HuH-7 (cell line): ENCODE measurements around the gene TBCK.

ENCODE experiments used
- DNase-seq: peaks from one replicate; pipeline ENCODE4 v3.0.0; 2011; ENCODE audit warnings: low spot score

TBCK gene

DNA sequence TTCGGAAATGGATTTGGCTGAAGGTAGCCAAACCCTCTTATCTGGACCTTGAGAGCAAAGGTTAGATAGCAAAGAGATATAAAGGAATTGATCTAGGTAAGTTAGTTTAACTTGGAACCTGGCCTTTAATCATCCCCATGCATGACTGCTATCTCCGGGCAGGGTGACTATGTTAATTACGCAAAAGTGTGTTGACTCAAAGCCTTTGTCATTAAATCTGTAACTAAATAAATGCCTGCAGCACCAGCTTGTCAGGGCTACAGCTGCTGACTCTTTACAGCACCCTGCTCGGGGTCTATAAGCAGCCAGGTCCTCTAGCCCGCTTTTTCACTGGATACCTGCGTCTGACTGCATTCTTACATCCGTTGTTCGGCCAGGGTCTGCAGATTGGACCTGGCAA lies 201.7 kb downstream of the TBCK start:
- no peak for DNase-seq

DNA sequence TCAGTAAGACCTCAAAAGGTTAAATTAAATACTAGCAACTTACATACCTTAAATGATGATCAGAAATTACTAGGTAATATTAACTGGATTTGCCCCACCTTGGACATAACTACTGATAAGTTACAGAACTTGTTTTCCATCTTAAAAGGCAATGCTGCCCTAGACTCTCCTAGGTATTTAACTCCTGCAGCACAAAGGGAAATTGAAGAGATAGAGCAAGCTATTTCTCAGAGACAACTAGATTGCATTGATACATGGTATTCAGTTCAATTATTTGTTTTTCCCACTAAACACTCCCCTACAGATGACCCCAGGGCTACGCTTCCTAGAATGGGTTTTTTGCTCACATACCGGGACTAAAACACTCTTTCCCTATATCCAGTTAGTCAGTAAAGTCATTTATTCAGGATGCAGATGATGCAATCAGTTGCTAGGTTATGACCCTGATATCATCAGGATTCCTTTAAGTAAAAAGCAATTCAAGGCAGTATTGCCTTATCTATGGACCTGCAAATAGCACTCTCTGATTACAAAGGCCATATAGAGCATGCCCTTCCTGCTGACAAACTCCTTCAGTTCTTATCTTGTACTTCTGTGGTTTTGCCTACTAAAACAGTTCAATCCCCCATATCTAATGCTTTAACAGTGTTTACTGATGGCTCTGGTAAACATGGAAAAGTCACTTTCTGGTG lies 204.1 kb downstream of the TBCK start:
- DNase-seq = peak; percentile 12

DNA sequence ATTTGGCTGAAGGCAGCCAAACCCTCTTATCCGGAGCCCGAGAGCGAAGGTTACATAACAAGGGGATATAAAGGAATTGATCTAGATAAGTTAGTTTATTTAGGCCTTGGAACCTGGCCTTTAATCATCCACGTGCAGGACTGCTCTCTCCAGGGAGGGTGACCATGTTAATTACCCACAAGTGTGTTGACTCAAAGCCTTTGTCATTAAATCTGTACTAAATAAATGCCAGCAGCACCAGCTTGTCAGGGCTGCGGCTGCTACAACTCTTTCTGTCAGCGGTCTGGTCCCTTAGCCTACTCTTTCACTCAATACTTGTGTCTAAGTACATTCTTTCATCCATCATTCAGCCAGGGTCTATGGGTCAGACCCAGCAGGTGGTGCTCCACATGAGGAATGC lies 206.1 kb downstream of the TBCK start:
- DNase-seq = no peak

DNA sequence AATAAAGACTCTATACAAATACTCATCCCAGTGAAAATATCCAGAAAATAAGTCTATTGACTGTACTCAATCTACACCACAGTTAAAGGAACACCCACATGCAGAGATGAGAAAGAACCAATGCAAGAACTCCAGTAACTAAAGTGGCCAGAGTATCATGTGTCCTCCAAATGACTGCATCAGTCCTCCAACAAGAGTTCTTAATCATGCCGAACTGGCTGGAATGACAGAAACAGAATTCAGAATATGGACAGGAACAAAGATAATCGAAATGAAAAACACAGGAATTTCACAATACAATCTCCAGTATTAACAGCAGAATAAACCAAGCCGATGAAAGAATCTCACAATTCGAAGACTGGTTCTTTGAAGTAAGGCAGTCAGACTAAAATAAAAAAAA lies 210.3 kb downstream of the TBCK start:
- no peak for DNase-seq

DNA sequence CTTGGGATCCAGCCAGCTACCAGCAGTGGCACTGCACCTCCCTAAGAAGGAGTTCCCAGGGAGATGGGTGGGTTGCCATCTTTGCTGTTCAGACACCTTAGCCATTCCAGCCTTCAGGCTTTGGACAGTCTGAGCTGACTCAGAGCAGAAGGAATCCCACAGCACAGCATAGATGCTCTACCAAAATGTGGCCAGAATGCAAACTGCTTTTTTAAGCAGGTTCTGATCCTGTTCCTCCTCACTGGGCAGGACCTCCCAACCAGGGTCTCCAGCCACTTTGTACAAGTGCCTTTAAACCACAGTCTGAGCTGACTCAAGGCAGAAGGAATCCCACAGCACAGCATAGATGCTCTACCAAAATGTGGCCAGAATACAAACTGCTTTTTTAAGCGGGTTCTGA lies 211.7 kb downstream of the TBCK start:
- no peak for DNase-seq

DNA sequence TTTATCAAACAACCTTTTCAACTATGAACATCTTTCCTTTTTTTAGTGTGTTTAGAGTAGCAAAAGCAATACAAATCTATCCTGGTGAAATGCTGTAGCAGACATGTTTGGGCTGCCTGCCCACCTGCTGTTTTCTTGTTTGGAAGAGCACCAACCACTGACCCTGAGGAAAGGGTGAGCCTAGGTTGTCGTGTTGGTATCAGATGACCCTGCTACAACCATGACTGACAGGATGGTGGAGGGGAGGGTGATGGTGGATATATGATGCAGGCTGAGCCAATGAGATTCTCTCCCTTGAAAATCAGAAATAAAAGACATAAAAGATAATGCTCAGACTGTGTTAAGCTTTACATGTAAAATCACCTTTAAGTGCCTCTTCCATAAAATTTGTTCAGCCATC lies 219.6 kb downstream of the TBCK start:
- DNase-seq = no peak

DNA sequence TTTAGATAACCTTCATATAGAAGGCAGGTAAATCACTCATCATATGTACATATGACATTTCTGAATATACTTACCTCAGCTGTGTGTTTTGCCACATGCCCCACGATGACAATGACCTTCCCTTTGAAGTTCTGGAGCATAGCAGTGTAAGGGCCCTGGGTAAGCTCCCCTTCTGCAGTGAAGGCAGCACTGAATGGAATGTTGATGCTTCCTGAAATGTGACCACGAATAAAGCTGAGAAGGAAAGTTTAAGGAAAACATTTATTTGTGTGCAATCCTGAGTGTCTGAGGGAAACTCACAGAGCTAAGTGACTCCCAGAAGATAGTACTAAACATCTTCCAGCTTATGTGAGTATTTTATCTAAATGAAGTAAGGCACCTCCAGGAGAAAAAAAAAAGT lies 220.6 kb downstream of the TBCK start:
- no peak for DNase-seq

DNA sequence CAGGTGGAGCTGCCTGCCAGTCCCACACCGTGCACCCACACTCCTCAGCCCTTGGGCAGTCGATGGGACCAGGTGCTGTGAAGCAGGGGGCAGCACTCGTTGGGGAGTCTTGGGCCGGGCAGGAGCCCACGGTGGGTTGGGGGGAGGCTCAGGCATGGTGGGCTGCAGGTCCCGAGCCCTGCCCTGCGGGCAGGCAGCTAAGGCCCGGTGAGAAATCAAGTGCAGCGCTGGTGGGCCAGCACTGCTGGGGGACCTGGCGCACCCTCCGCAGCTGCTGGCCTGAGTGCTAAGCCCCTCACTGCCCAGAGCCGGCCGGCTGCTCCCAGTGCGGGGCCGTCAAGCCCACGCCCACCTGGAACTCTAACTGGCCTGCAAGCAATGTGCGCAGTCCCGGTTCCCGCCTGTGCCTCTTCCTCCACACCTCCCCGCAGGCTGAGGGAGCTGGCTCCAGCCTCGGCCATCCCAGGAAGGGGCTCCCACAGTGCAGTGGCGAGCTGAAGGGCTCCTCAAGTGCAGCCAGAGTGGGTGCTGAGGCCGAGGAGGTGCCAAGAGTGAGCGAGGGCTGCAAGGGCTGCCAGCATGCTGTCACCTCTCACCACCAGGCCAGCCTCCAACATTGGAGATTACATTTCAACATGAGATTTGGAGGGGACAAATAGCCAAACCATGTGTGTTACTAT lies 223.5 kb downstream of the TBCK start:
- DNase-seq = no peak

DNA sequence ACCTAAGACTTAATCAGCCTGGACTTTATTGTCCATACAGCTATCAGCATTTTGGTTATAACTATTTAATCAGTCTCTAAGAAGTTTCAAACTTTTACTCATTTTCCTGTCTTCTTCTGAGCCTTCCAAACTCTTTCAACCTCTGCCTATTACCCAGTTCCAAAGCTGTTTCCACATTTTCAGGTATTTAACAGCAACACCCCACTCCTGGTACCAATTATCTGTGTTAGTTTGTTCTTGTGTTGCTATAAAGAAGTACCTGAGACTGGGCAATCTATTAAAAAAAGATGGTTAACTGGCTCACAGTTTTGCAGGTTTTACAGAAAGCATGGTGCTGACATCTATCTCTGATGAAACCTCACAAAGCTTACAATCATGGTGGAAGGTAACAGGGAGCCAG lies 225.2 kb downstream of the TBCK start:
- DNase-seq = no peak

DNA sequence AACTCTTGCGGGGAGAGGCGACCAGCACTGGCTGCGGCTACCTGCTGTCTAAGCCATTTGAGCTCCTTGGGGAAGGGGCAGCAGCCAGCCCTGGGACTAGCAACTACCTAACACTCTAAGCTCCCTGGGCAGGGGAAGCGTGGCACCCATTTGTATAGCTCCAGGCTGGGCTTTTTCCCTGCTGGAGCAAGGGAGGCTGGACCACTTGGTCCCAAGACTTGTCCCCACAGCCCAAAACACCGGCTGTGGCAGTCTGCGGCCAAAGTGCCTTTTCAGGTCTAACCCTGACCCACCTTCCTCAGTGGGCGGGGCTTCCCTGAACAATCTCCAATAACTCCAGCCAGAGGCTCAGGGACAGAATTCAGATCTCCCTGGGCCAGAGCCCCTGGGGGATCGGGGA lies 232.9 kb downstream of the TBCK start:
- no peak for DNase-seq

DNA sequence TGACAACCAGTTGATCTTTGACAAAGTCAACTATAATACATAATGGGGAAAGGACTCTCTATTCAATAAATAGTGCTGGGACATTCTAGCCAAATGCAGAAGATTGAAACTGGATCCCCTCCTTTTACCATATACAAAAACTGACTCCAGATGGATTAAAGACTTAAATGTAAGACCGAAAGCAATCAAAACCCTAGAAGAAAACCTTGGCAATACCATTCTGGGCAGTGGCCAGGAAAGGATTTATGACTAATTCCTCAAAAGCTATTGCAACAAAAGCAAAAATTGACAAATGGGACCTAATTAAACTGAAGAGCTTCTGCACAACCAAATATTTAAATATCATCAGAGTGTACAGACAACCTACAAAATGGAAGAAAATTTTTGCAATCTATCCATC lies 235.6 kb downstream of the TBCK start:
- DNase-seq = no peak

DNA sequence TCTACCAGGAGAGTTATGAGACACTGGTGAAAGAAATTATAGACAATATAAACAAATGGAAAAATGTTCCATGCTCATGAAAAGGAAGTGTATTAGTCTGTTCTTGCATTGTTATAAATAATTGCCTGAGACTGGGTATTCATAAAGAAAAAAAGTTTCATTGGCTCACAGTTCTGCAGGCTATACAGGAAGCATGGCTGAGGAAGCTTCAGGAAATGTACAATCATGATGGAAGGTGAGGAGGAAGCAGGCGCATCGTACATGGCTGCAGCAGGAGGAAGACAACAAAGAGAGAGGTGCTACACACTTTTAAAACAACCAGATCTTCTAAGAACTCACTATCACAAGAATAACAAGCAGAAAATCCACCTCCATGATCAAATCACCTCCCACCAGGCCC lies 236.4 kb downstream of the TBCK start:
- no peak for DNase-seq

DNA sequence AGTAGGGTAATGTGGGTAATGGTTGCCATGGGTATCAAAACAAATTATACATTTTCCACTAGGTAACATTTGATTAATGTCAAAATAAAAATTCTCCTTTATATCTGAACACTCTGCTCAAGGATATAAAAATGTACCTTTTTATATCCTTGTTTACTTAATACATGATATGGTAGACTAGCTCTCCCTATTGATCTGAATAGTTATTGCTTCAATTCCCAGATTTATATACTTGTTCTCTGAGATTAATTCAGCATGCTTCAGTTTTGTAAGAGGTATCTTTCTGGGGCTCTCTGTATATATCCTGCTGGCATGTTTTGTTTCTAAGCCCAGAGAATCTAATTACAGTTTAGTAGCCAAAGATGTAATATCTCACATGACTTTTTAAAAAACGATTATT lies 251.0 kb downstream of the TBCK start:
- no peak for DNase-seq

DNA sequence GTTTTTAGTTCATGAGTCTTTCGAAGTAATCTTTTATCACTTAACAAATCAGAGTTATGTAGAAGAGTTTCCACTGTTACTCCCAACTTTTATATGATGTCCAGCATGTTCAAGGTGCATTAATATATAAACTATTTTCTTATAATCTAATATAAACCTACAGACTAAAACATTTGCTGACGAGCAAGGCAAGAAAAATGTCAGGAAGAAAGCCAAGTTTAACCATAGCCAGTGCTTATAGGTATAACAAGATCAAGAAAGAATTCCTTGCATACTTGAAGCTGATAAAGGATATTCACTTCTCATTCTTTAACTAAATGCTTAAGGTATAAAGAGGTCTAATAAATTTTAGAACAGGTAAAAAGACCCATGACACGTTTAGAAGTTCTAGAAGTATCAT lies 253.0 kb downstream of the TBCK start:
- DNase-seq = no peak

DNA sequence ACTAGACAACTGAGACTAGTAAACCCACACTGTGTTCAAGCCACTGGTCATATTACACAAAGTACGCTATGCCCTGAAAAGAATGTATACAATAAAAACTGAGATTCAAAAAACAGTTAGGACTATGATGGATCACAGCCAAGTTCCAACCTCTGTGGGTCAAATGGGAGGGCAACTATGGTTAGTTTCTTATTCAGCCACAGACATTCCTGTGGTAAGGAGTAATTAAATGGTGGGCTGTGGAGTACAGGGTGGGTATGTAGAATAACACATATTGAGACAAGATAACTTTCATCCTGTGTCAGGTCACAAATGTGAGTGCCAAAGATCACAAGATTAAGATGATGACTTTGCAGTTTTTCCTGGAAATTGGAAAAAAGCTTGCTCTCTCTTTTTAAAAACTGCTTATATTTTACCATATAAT lies 253.5 kb downstream of the TBCK start:
- peak; percentile 12 for DNase-seq

DNA sequence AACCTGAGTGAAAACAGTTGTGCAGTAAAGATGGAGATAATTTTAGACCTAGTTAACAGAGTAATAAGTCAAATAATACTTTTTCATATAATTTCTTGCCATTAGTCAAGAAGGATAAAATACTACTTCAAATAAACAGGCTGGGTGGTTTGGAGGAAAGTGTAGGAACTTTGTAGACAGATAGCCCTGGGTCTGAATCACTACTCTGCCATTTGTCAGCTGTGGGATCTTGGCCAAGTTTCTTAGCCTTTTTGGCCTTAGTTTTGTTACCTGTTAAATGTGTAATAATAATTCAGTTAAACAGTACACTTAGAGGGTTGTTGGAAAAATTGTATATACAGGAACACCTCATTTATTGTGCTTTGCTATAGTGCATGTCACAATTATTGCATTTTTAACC lies 257.1 kb downstream of the TBCK start:
- DNase-seq = no peak

DNA sequence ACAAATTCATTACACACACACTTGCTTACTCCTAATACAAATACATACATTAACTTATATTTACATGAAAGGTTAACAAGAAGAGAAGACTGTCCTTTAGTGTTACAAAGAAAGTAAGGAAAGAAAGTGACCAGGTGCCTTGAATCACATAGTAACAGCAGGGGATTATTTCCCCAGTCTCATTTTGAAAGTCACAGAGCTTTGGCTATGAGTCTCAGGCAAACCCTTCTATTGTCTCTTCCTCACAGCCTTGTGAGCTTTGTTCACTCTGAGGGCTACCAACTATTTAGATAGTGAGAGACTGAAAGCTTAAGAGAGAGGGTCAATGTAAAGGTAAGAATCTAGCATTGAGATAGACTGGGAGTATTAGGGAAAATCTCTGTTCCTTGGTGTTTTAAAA lies 259.1 kb downstream of the TBCK start:
- no peak for DNase-seq

DNA sequence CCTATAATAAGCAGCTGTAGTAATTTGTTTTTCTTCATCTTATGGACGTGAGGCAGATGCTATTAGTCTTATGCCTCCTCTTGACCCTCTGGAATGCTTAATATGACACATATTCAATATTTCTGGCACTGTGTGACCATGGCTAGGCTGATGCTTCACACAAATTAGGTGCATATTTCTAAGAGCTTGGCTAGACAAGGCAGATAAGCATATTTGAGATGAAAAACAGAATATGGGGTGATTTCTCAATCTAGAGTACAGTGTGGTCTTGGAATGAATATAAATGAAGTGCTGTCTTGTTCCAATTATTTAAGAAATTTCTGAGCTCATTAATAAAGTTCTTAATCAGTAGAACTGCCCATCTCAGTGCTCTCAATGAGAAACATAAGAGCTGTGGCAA lies 264.5 kb downstream of the TBCK start:
- DNase-seq = no peak

DNA sequence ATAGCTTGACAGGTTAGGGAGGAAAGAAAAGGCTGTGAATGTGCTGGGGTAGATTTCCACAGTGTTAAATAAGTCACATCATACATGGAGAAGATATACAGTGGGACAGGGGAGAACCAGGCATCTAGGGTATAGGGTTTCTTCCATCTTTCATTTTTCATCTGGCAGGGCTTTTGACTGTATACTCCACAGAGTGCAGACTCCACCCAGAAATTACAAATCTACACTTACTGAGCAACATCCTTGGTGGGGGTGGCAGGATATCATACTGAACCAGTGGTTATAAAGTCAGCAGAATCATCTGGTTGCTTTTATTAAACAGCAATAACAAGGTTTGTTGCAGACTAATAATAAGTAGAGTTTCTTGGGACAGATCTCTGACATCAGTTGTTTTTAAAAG lies 266.5 kb downstream of the TBCK start:
- DNase-seq = no peak

DNA sequence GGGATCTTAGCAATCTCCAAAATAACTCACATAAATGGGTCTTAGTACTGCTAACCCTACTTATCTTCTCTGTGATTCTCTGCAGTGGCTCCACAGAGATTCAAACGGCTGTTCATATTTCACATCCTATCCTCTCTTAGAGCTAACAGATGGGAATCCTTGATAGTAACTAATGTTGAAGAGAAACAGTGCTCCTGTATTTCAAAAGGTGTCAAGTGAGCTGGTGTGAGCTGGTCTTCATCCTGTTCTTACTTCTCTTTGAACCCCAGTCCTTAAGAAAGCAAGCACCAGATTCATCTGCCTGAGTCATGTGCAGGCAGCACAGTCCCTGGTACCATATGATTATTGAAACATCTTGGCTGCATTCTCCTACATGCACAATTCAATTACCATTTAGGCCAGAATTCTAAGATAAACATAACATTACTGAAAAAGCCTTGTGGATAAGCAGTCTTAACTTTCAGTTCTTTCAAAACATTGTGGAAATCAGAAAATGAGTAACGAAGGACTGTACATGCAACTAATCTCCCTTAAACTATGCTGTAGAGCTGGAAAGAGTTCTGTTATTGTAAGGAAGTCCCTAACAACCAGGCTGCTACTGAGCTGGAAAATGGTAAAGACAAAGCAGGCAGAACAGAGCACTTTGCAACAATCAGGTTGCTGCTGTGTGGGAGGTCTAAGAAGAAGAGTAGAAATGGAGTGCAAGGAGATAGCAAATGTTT lies 267.6 kb downstream of the TBCK start:
- no peak for DNase-seq

DNA sequence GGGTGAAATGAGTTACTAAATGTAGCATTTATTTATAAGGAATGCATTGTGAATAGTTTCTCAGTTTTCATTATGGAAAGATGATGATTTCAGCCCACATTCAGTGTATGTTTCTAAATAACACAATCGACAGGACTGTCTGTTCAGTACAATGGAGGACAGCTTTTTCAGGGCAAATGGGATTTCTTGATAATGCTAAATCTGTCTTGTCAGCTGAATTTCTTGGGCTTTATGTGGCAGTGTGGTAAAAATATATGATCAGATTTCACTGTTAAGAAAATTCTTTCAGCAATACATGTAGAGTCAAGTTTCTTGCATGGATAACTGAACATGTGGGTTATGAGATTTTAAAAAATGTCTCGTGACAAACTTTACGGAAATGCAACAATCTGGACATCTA lies 269.9 kb downstream of the TBCK start:
- DNase-seq = no peak

DNA sequence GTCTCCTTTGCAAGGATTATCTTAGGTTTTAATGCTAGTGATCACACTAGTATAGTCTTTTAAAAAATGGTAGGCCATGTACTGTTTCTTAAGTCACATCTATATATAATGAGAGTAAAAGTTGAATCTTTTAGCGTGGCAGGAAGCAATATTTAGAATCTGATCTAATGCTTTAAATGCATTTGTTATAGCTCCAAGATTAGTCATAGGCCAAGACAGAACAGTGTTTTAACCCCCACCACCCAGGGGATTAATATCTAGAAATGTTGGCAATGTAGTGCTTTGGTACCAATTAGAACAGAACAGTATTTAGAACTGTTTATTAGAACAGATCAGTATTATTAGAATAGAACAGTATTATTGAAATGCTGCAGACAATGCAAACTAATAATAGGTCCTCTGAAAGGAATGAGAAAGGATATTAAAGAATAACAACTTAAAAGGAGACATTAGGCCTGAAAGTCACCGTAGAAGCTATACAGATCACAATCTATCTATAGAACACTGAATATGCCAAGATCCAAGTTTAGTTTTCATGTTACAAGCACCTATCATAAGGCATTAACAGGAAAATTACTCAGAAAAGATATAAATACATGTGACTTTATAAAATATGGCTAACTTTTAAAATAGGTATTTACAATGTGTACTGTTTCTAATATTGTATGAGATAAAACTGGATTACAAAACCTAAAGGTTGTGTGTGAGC lies 274.6 kb downstream of the TBCK start:
- DNase-seq = no peak

DNA sequence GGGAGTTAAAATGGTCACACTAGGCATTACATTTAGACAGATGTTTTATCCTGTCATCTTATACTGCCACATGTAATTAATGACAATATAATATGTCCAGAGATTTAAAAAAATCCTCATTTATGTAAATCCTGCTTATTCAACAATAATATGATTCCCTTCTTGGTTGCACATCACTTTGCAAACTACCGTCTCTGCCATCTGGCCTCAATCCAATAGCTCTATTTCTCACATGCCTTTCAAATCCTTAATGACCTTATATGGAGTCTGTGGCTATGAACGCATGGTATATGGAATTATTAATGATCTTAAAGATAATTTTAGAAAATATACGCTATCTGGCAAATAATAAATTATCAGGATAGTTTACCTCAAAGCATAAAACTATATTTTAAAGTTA lies 276.2 kb downstream of the TBCK start:
- no peak for DNase-seq
